Epithelial cell of esophagus (primary cell): ENCODE results near the gene GBA3.

Experiments
- DNase-seq: peaks from one replicate; pipeline ENCODE4 v3.0.0; 2010; ENCODE audit warnings: low read depth
- H3K4me3 ChIP-seq: 2 replicates; pipeline ENCODE4 v1.5.1; 2011; ENCODE audit warnings: mild to moderate bottlenecking, low read length, control low read depth
- TF ChIP-seq, protein P1 (sequence below): IDR thresholded peaks from 2 replicates; pipeline ENCODE4 v1.5.1; 2011; ENCODE audit warnings: low read depth, mild to moderate bottlenecking, low read length, control low read depth, inconsistent platforms; ENCODE audit not compliant: insufficient read depth; ENCODE audit errors: missing control alignments

Gene GBA3

DNA sequence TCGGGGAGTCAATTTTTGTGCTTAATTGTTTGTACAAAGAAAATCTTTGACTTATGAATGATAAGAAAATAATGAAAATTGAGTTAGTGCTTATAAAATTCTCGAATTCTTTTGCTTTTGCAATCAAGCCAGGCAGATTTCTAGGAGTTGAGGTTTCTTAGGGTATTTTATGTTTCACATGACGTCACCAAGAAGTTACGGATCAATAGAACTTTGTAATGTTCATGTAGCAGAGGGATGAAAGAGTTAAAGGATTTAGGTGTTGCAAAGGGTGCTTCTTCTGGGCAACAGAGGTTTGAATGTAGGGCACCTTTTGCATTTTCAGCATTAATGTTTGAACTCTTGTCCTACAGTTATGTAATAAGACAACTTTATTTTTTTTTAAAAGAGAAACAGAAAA lies 19.4 kb downstream of the GBA3 start:
- DNase-seq = no peak
- TF ChIP-seq, protein P1, sequence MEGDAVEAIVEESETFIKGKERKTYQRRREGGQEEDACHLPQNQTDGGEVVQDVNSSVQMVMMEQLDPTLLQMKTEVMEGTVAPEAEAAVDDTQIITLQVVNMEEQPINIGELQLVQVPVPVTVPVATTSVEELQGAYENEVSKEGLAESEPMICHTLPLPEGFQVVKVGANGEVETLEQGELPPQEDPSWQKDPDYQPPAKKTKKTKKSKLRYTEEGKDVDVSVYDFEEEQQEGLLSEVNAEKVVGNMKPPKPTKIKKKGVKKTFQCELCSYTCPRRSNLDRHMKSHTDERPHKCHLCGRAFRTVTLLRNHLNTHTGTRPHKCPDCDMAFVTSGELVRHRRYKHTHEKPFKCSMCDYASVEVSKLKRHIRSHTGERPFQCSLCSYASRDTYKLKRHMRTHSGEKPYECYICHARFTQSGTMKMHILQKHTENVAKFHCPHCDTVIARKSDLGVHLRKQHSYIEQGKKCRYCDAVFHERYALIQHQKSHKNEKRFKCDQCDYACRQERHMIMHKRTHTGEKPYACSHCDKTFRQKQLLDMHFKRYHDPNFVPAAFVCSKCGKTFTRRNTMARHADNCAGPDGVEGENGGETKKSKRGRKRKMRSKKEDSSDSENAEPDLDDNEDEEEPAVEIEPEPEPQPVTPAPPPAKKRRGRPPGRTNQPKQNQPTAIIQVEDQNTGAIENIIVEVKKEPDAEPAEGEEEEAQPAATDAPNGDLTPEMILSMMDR = no peak
- no peak overlapping the region for H3K4me3 ChIP-seq

- no peak overlapping the region for H3K4me3 ChIP-seq
- no peak for DNase-seq
- TF ChIP-seq, protein P1 = no peak
Observed at GRCh38 chr4:22712529-22712928, 19.8 kb downstream of the GBA3 start.

DNA sequence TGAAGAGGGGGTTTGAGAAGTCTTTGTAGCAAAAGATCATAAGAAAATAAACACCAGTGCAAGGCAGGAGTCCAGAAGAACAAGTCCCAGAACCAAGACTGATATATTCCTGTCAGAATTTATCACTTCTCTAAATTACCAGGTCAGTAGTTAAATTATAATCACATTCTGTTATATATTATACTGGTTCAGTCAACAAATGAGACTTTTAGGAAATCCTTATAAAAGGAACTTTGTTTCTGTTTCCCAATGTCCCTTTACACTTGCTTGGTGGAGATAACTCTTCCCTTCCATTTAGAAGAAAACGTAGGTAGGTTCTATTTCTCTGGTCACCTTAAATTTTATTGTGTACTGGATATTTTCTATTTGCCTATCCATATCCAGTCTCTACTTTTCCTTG lies 21.1 kb downstream of the GBA3 start:
- TF ChIP-seq, protein P1 = no peak
- no peak for DNase-seq
- H3K4me3 ChIP-seq = no peak overlapping the region

GRCh38 chr4:22719218-22719617 lies 26.5 kb downstream of the GBA3 start:
- no peak for DNase-seq
- no peak overlapping the region for H3K4me3 ChIP-seq
- TF ChIP-seq, protein P1 = no peak

DNA sequence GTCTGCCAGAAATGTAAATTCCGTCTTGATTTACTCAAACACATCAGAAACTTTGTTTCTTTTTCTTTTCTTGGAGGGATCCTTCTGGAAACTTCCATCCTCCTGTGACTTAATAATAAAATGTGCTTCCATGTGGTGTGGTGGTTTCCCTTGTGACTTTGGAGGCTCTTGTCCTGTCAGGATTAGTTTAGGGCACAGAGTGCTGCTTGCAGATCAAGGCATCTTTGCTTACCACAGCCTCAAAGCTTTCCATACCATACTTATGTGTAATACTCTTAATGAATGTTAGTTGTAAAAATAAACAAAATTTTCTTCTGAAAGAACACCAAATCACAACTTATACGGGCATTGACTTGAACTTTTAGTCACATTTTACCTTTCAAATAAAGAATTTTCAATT lies 27.4 kb downstream of the GBA3 start:
- no peak for DNase-seq
- H3K4me3 ChIP-seq = no peak overlapping the region
- TF ChIP-seq, protein P1 = no peak

GRCh38 chr4:22721204-22721603 lies 28.5 kb downstream of the GBA3 start:
- TF ChIP-seq, protein P1 = no peak
- DNase-seq = no peak
- no peak overlapping the region for H3K4me3 ChIP-seq

- no peak overlapping the region for H3K4me3 ChIP-seq
- no peak for DNase-seq
- TF ChIP-seq, protein P1 = no peak
Observed at GRCh38 chr4:22730021-22730420, 37.3 kb downstream of the GBA3 start.
